ENCODE measurements around the gene CDH26. TPM values are rescaled to one million over a fixed set of nuclear protein-coding genes. Genes with fewer than 3 reads are reported as not detected.

The CDH26 gene
- total and polyA plus RNA-seq, 2 of the 13 experiments (the other 11 are each of a cell fraction or from before 2014, with no cell fraction given): 0.40 to 1.1 TPM

- TF ChIP-seq HIC2 (CRISPR knock-in tag; IDR thresholded peaks at IDR 0.05; ENCODE audit: low read depth) (no peak), NKX3-1 (CRISPR knock-in tag; IDR thresholded peaks at IDR 0.05) (no peak), MLXIP (CRISPR knock-in tag; IDR thresholded peaks at IDR 0.05; ENCODE audit: borderline replicate concordance) (no peak), ZNF781 (CRISPR knock-in tag; IDR thresholded peaks at IDR 0.05; ENCODE audit: borderline replicate concordance, not compliant biosample characterization) (no peak), ZNF616 (CRISPR knock-in tag; IDR thresholded peaks at IDR 0.05; ENCODE audit: low read depth) (no peak), THRA (CRISPR knock-in tag; IDR thresholded peaks at IDR 0.05; ENCODE audit: borderline replicate concordance) (no peak), YEATS2 (CRISPR knock-in tag; IDR thresholded peaks at IDR 0.05; ENCODE audit: borderline replicate concordance) (no peak), KLF12 (CRISPR knock-in tag; IDR thresholded peaks at IDR 0.05; ENCODE audit: borderline replicate concordance) (no peak), ZNF841 (CRISPR knock-in tag; IDR thresholded peaks at IDR 0.05; ENCODE audit: borderline replicate concordance) (no peak)
These were observed 19.5 kb upstream of the CDH26 start (continued) for GRCh38 chr20:59938696-59939051.

All from HepG2 (cell line).